Endothelial cell of umbilical vein (primary cell): ENCODE measurements around the gene SUSD5. TPM values are rescaled to one million over a fixed set of nuclear protein-coding genes. Genes with fewer than 3 reads are reported as not detected.

Experiments used
- BruUV-seq: library from RNA; stranded (reverse); fragments of 400-500 nt; replicated peaks from 2 replicates; lab custom pipeline; 2021; lab: Mats Ljungman, UMichigan
- CTCF ChIA-PET: fragments of 300-600, 350-600 bp; sonication (Branson Sonifier 250); formaldehyde crosslinking; loops from one replicate; lab custom pipeline; 2021; ENCODE audit warnings: antibody characterized with exemption, inconsistent platforms; lab: Charles Lee
- POLR2A ChIA-PET: fragments of 300-600, 350-600 bp; sonication (Branson Sonifier 250); formaldehyde crosslinking; loops from one replicate; lab custom pipeline; 2021; ENCODE audit warnings: antibody characterized with exemption, inconsistent platforms; lab: Charles Lee
- DNase-seq: peaks from one replicate; pipeline ENCODE4 v3.0.0-alpha.2; 2011; ENCODE audit warnings: low read depth, low spot score
- FAIRE-seq: peaks from 2 replicates; lab custom pipeline; 2011; peaks lifted over from hg19 to GRCh38; lab: Jason Lieb, UNC
- H2AFZ ChIP-seq: 2 replicates; pipeline ENCODE4 v1.6.0; 2012; ENCODE audit warnings: low read depth, low read length, control low read depth, inconsistent platforms
- H3K27ac ChIP-seq: 2 replicates; pipeline ENCODE4 v1.5.1; 2011; ENCODE audit warnings: low read depth, mild to moderate bottlenecking, control low read depth, low read length, moderate library complexity; ENCODE audit not compliant: insufficient read depth
- H3K27me3 ChIP-seq, 2 experiments: 2 replicates each; pipeline versions ENCODE4 v1.6.0 to v1.6.1; 2011; ENCODE audit warnings: low read length in 2 of 2, mixed read lengths in 1 of 2; ENCODE audit not compliant: control insufficient read depth in 2 of 2, insufficient read depth in 2 of 2
- H3K36me3 ChIP-seq, 2 experiments: 2 replicates in 1 of 2; 3 replicates in 1 of 2; pipeline ENCODE4 v1.5.1; 2011; ENCODE audit warnings: low read length in 2 of 2, mild to moderate bottlenecking in 1 of 2, moderate library complexity in 1 of 2; ENCODE audit not compliant: control insufficient read depth in 2 of 2, insufficient read depth in 2 of 2; ENCODE audit errors: extremely low read depth in 1 of 2
- H3K4me1 ChIP-seq: 3 replicates; pipeline ENCODE4 v1.5.1; 2011; ENCODE audit warnings: mild to moderate bottlenecking, low read length; ENCODE audit not compliant: control insufficient read depth, insufficient read depth; ENCODE audit errors: extremely low read depth
- H3K4me2 ChIP-seq: 2 replicates; pipeline ENCODE4 v1.6.1; 2011; ENCODE audit warnings: low read length, control low read depth, mixed read lengths; ENCODE audit not compliant: insufficient read depth
- H3K4me3 ChIP-seq, 3 experiments: fragments of 200-600 bp in 1 of 3; sonication (generic), shearing (Covaris generic) in 1 of 3; replicated peaks in 1 of 3; 2 replicates each; pipeline ENCODE4 v1.5.1; 2011 to 2016; ENCODE audit warnings: control low read depth in 3 of 3, low read length in 3 of 3, mild to moderate bottlenecking in 2 of 3, inconsistent platforms in 1 of 3, low read depth in 1 of 3, moderate library complexity in 1 of 3; ENCODE audit not compliant: insufficient read depth in 1 of 3
- H3K79me2 ChIP-seq: 2 replicates; pipeline ENCODE4 v1.6.0; 2012; ENCODE audit warnings: low read length, inconsistent platforms; ENCODE audit not compliant: control insufficient read depth, insufficient read depth
- H3K9ac ChIP-seq: replicated peaks from 2 replicates; pipeline ENCODE3; 2011; ENCODE audit warnings: low read length, control low read depth; ENCODE audit not compliant: insufficient read depth; ENCODE audit errors: extremely low read depth
- H3K9me1 ChIP-seq: replicated peaks from 3 replicates; pipeline ENCODE4 v1.6.0; 2011; ENCODE audit warnings: mild to moderate bottlenecking, low read length; ENCODE audit not compliant: control insufficient read depth, insufficient read depth; ENCODE audit errors: extremely low read depth
- H3K9me3 ChIP-seq: replicated peaks from 2 replicates; pipeline ENCODE4 v1.5.1; 2012; ENCODE audit warnings: low read length, inconsistent platforms; ENCODE audit not compliant: control insufficient read depth, insufficient read depth
- H4K20me1 ChIP-seq: replicated peaks from 2 replicates; pipeline ENCODE3; 2011; ENCODE audit warnings: mild to moderate bottlenecking, low read length; ENCODE audit not compliant: control insufficient read depth, insufficient read depth; ENCODE audit errors: extremely low read depth
- CTCF ChIP-seq, 2 donors: IDR thresholded peaks; 1 replicate in 1 of 2; 2 replicates in 1 of 2; pipeline ENCODE4 v1.5.1; 2011; ENCODE audit warnings: low read length in 2 of 2, mild to moderate bottlenecking in 2 of 2, moderate library complexity in 2 of 2, control low read depth in 1 of 2, inconsistent platforms in 1 of 2, low read depth in 1 of 2; ENCODE audit not compliant: insufficient read depth in 1 of 2; ENCODE audit errors: extremely low read depth in 1 of 2
- EZH2 ChIP-seq: IDR thresholded peaks from 2 replicates; pipeline ENCODE4 v1.6.1; 2012; ENCODE audit warnings: borderline replicate concordance, low read depth, mild to moderate bottlenecking, moderate library complexity, low read length, inconsistent platforms; ENCODE audit not compliant: severe bottlenecking
- FOS ChIP-seq: IDR thresholded peaks from 2 replicates; pipeline ENCODE4 v1.6.1; 2011; ENCODE audit warnings: mild to moderate bottlenecking, low read length, moderate library complexity, borderline replicate concordance; ENCODE audit not compliant: insufficient read depth
- GATA2 ChIP-seq: IDR thresholded peaks from 2 replicates; pipeline ENCODE4 v1.7.0; 2011; ENCODE audit warnings: low read depth, mild to moderate bottlenecking, moderate library complexity, mixed read lengths, low read length; ENCODE audit not compliant: insufficient read length, insufficient read depth
- JUN ChIP-seq: IDR thresholded peaks from 2 replicates; pipeline ENCODE4 v1.6.1; 2011; ENCODE audit warnings: borderline replicate concordance, low read depth; ENCODE audit not compliant: insufficient read length, insufficient read depth
- MAX ChIP-seq: IDR thresholded peaks from 2 replicates; pipeline ENCODE4 v1.6.1; 2011; ENCODE audit not compliant: insufficient read depth, insufficient read length
- MYC ChIP-seq: IDR thresholded peaks from one replicate; pipeline ENCODE4 v1.6.1; 2011; ENCODE audit warnings: mild to moderate bottlenecking, low read depth, low read length
- POLR2A ChIP-seq: IDR thresholded peaks from 2 replicates; pipeline ENCODE4 v1.6.1; 2012; ENCODE audit warnings: low read depth, mild to moderate bottlenecking, control low read depth, low read length
- POLR2AphosphoS5 ChIP-seq: IDR thresholded peaks from 2 replicates; pipeline ENCODE4 v1.6.1; 2012; ENCODE audit warnings: low read depth, mild to moderate bottlenecking, control low read depth, low read length, moderate library complexity; ENCODE audit not compliant: insufficient read depth
- dilution Hi-C: fragments of 300-500 bp; cut with MboI; formaldehyde crosslinking; loops from one replicate; pipeline ENCODE4 v1.15.0; 2019; ENCODE audit warnings: low sequenced_read_pairs; ENCODE audit not compliant: extremely low pct_ligation_motif_present
- intact Hi-C: fragments of 100-400 bp; cut with micrococcal nuclease; formaldehyde crosslinking; loops from one replicate; pipeline ENCODE4 v1.10.0; 2022
- polyA plus RNA-seq, 4 experiments: library from polyadenylated mRNA; depleted of rRNA in 3 of 4; stranded (reverse) in 3 of 4; unstranded in 1 of 4; fragments of >200 nt; gene quantifications; 2 replicates each; pipeline versions ENCODE4 v1.2.1 to v1.2.3, GENCODE V29; 2011 to 2012; ENCODE audit warnings: missing spikeins in 1 of 4
- total RNA-seq: library from RNA; stranded (reverse); gene quantifications from 2 replicates; pipeline ENCODE4 v1.2.3, GENCODE V29; 2021

Gene SUSD5
- total and polyA plus RNA-seq, 2 donors (not counting 3 experiments of a cell fraction or from before 2014, with no cell fraction given) = 7.7 to 18.8 TPM

DNA sequence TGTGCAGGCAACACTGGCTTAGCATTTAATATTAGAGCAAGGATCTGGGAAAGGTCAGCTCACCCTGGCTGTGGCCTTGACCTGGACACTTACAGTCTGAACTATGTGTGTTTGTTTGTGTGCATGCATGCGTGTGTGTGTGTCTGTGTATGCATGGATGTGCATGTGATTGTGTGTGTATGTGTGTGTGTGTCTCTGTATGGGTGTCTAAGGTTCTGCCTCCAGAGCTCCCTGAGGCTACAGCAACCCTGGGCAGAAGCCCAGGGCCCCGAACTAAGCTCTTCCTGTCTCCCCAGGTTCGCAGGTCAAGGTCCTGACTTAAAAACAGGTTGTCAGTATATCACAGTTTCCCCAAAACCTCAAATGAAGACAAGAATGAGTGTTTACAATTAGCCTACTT, 51.3 kb downstream of the SUSD5 start:
- CTCF ChIA-PET = interaction anchor here (0.7 to 2.1 kb wide), 4 partner anchors 31 to 205 kb away, joined by 3 to 11 read pairs (median 4); no protein-coding TSS in a partner anchor
- TF ChIP-seq POLR2A (no peak), EZH2 (no peak)
- no TSS peak for BruUV-seq
- H3K4me3 ChIP-seq = no peak overlapping the region
- dilution Hi-C loops (no loop called here), intact Hi-C loops (no loop called here)
- H2AFZ ChIP-seq = no peak overlapping the region
- no peak overlapping the region for H3K4me2 ChIP-seq
- H3K36me3 ChIP-seq = no peaks in the 10 kb centered on the region
- POLR2A ChIA-PET = no interaction called here
- no peaks in the 10 kb centered on the region for H3K4me1 ChIP-seq
- no peaks in the 10 kb centered on the region for H3K9me3 ChIP-seq
- no peak overlapping the region for H3K9ac ChIP-seq
- H3K27ac ChIP-seq = no peak overlapping the region
- H3K9me1 ChIP-seq = no peaks in the 10 kb centered on the region
- DNase-seq (no peak), FAIRE-seq (no peak)
- no peaks in the 10 kb centered on the region for H4K20me1 ChIP-seq
- no peaks in the 10 kb centered on the region for H3K79me2 ChIP-seq
- no peaks in the 10 kb centered on the region for H3K27me3 ChIP-seq

DNA sequence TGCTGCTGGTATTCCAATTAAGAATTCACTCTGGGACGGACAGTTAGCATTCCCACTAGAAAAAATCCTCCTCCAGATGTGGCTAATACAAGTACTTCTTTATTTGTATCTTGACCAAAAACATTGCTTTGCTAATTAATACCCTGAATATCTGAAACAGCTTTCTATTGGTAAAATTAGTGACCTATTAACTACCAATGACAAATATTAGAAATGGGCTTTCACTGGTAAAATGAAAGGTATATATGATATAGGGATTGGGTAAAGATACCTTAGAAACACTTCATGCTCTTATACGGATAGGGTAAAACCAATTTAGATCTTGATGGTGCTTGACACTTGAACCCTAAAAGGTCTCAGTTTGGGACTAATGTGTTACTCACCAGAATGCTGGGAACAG, 52.5 kb downstream of the SUSD5 start:
- H3K9ac ChIP-seq = no peak overlapping the region
- no peaks in the 10 kb centered on the region for H4K20me1 ChIP-seq
- no TSS peak for BruUV-seq
- H3K4me2 ChIP-seq = no peak overlapping the region
- no peaks in the 10 kb centered on the region for H3K4me1 ChIP-seq
- TF ChIP-seq POLR2A (no peak), EZH2 (no peak), CTCF (IDR thresholded peaks at IDR 0.05; ENCODE audit: extremely low read depth in 1 of 2, insufficient read depth in 1 of 2, low read depth in 1 of 2, low read length in 2 of 2) (no peak), JUN (no peak), FOS (no peak), MAX (no peak), POLR2AphosphoS5 (no peak), MYC (no peak), GATA2 (no peak)
- POLR2A ChIA-PET = no interaction called here
- no peaks in the 10 kb centered on the region for H3K36me3 ChIP-seq
- H3K9me1 ChIP-seq = no peaks in the 10 kb centered on the region
- H3K27me3 ChIP-seq = no peaks in the 10 kb centered on the region
- dilution Hi-C loops = no loop called here
- intact Hi-C loops = no loop called here
- no peak overlapping the region for H3K27ac ChIP-seq
- H2AFZ ChIP-seq = no peak overlapping the region
- H3K4me3 ChIP-seq = no peak overlapping the region
- H3K79me2 ChIP-seq = no peaks in the 10 kb centered on the region
- DNase-seq (no peak), FAIRE-seq (no peak)
- CTCF ChIA-PET = interaction anchor here (2.1 kb wide), 1 partner anchor 207 kb away, joined by 11 read pairs; no protein-coding TSS in a partner anchor
- H3K9me3 ChIP-seq = no peaks in the 10 kb centered on the region
